Measurements from ENCODE around the gene KLK4. TPM values are rescaled to one million over a fixed set of nuclear protein-coding genes. Genes with fewer than 3 reads are reported as not detected.

KLK4 gene
- total RNA-seq, 4 donors from 2014 or later = 1.1 to 3.1 (median 1.9) TPM; not detected in 1

DNA sequence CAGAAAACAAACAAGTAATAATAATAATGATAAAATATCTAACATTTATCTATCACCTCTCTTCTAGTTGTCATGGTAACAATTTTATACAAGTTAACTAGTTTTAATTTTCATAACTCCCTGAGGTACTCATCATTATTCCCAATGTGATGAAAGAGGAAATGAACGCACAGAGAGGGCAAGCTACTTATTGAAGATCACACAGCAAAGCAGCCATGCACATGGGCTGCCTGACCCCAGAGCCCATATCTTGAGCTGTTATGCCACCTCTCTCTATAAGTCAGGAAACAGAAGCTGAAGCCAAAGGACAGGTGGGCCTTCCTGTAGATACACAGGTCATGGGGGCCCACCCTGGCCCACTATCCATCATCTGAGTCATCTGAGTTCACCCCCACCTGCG is 4.9 kb upstream of the KLK4 start:
- Histone ChIP-seq H3K4me3 (replicated peaks in 1 of 3) (no peak overlapping the region), H3K9me3 (no peaks in the 10 kb centered on the region), H3K27ac (no peak overlapping the region), H3K36me3 (no peaks in the 10 kb centered on the region), H3K4me1 (peaks cover 0 to 10% of the 10 kb centered on the region in 2 donors), H3K27me3 (no peaks in the 10 kb centered on the region)
- TF ChIP-seq, protein P1, sequence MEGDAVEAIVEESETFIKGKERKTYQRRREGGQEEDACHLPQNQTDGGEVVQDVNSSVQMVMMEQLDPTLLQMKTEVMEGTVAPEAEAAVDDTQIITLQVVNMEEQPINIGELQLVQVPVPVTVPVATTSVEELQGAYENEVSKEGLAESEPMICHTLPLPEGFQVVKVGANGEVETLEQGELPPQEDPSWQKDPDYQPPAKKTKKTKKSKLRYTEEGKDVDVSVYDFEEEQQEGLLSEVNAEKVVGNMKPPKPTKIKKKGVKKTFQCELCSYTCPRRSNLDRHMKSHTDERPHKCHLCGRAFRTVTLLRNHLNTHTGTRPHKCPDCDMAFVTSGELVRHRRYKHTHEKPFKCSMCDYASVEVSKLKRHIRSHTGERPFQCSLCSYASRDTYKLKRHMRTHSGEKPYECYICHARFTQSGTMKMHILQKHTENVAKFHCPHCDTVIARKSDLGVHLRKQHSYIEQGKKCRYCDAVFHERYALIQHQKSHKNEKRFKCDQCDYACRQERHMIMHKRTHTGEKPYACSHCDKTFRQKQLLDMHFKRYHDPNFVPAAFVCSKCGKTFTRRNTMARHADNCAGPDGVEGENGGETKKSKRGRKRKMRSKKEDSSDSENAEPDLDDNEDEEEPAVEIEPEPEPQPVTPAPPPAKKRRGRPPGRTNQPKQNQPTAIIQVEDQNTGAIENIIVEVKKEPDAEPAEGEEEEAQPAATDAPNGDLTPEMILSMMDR (IDR thresholded peaks at IDR 0.05) = no peak
- no peak for TF ChIP-seq POLR2A (IDR thresholded peaks at IDR 0.05)
- WGBS, 2 donors = 74 to 88% methylated on average over 1 to 2 of the region's 2 CpGs
- no peak for DNase-seq
- intact Hi-C loops (cut with DNase I) = no loop called here

DNA sequence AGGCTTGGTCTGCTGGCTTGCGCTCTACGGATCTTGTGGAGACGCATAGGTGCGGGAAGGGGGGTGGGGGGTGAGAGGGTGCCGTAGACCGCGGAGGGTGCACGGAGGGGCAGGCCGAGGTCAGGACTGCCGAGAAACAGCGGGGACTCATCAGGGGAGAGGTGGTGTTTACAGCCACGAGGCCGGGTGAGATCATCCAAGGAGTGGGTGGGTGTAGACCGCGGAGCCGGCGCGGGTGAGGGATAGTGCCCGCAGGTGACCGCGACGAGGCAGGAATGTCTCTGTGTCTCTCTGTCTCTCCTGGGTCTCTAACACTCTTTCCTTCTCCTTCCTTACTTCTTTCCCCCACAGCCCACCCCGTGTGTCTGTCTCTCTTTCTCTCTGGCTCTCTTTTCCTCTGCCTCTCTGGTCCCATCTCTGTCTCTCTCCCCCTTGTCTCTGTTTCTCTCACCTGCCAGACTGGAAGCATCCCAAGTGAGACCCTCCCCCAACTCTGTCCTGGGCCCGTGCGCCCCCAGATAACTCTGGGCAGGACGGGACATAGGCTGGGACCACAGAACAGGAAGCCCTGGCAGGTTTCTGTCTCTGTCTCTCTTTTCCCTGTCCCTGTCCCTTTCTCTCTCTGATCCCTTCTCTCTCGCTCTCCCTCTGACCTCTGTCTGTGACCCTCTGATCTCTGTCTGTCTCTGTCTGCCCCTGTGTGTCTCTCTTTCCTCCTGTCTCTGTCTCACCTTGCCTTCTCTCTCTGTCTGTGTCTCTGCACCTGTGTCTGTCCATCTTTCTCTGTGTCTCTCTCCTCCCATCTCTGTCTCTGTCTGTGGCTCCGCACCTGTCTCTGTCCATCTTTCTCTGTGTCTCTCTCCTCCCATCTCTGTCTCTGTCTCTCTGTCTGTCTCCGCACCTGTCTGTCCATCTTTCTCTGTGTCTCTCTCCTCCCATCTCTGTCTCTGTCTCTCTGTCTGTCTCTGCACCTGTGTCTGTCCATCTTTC is 1.8 kb upstream of the KLK4 start:
- intact Hi-C loops (cut with DNase I) = no loop called here
- Histone ChIP-seq H3K27ac (no peak overlapping the region), H3K27me3 (no peaks in the 10 kb centered on the region)

DNA sequence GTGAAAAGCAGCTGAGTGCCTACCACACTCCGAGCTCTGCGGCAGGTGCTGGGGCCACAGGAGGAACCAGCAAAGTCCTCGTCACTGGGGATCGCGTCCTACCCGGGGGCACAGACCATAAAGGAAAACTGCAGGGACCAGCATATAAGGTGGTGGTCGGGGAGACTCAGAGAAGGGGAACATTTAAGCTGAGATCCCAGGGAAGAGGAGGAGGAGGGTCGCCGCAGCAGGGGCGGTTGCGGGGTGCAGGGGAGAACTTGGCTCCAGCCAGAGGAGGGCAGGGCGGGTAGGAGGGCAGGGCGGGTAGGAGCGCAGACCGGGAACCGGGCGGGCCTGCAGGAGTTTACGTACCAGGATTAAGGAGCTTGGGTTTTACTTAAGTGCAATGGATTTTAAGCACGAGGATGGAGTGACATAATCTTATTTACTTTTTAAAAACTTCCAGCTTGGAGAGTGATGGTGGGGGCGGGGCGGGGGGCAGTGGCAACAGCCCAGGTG is 956 bp upstream of the KLK4 start:
- TF ChIP-seq, protein P1 (IDR thresholded peaks at IDR 0.05) = no peak
- TF ChIP-seq POLR2A (IDR thresholded peaks at IDR 0.05) = no peak
- 17 to 18% methylated on average over 21 of the region's 21 CpGs for WGBS, 2 donors
- H3K27me3 ChIP-seq = no peaks in the 10 kb centered on the region
- intact Hi-C loops (cut with DNase I) = no loop called here
- H3K9me3 ChIP-seq = no peaks in the 10 kb centered on the region
- no peak for DNase-seq
- H3K27ac ChIP-seq = no peak overlapping the region
- H3K4me3 ChIP-seq (replicated peaks in 1 of 3) = no peak overlapping the region
- no peaks in the 10 kb centered on the region for H3K36me3 ChIP-seq
- H3K4me1 ChIP-seq = peaks cover 6 to 12% of the 10 kb centered on the region in 2 donors

More for the DNA sequence above, 1.8 kb upstream of the KLK4 start:
- TF ChIP-seq POLR2A (IDR thresholded peaks at IDR 0.05) = no peak
- TF ChIP-seq, protein P1 (IDR thresholded peaks at IDR 0.05) = no peak
- Histone ChIP-seq H3K4me1 (peaks cover 6 to 12% of the 10 kb centered on the region in 2 donors), H3K36me3 (no peaks in the 10 kb centered on the region), H3K4me3 (replicated peaks in 1 of 3) (no peak overlapping the region), H3K9me3 (no peaks in the 10 kb centered on the region)
- no peak for DNase-seq
- WGBS, 2 donors = 10 to 12% methylated on average over 21 to 29 of the region's 29 CpGs

DNA sequence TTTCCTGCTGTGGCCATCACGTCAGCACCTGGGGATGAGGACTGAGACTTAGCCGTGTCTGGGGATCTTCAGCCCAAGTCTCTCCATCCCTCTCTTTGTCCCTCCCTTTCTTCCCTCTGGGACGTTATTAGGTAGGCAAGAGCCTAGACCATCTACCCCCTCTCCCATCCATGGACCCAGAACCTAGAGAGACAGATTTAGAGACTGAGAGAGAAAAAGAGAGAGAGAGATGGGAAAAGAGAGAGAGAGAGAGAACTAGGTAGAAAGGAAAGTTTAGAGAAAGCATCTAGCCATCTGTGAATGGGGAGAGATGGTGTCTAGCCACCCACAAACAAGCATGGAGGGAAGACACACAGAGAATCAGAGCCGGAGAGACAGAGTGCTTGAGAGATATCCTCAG is 473 bp downstream of the KLK4 start:
- TF ChIP-seq, protein P1 (IDR thresholded peaks at IDR 0.05) = no peak
- no peak for TF ChIP-seq POLR2A (IDR thresholded peaks at IDR 0.05)
- Histone ChIP-seq H3K36me3 (no peaks in the 10 kb centered on the region), H3K27me3 (no peaks in the 10 kb centered on the region), H3K9me3 (no peaks in the 10 kb centered on the region), H3K4me3 (replicated peaks in 1 of 3) (no peak overlapping the region), H3K4me1 (peaks cover 6 to 12% of the 10 kb centered on the region in 2 donors), H3K27ac (no peak overlapping the region)
- WGBS, 2 donors = 57 to 67% methylated on average over 4 of the region's 4 CpGs
- no peak for DNase-seq
- intact Hi-C loops (cut with DNase I) = no loop called here

All from thyroid gland (tissue), 4 donors.